Endothelial cell (in vitro differentiated cells): ENCODE data around the gene PMEL. TPM values are rescaled to one million over a fixed set of nuclear protein-coding genes. Genes with fewer than 3 reads are reported as not detected.
"Not testable (repeated sequence)": the region's sequence is repeated elsewhere in the genome, so short reads cannot be mapped to it uniquely, and the experiment has no call there.

ENCODE experiments used
- DNase-seq: peaks from one replicate; pipeline ENCODE4 v3.0.0; 2021; ENCODE audit warnings: low spot score
- H3K27ac Mint-ChIP-seq: one replicate; pipeline ENCODE4 v1.8.0; 2021; ENCODE audit warnings: mixed read lengths, inconsistent platforms; ENCODE audit not compliant: unreplicated experiment
- H3K27me3 Mint-ChIP-seq: one replicate; pipeline ENCODE4 v1.8.0; 2021; ENCODE audit warnings: mild to moderate bottlenecking, moderate library complexity, mixed read lengths, inconsistent platforms; ENCODE audit not compliant: unreplicated experiment
- H3K36me3 Mint-ChIP-seq: one replicate; pipeline ENCODE4 v1.8.0; 2021; ENCODE audit warnings: mild to moderate bottlenecking, low read depth, mixed read lengths, inconsistent platforms; ENCODE audit not compliant: unreplicated experiment
- H3K4me1 Mint-ChIP-seq: one replicate; pipeline ENCODE4 v1.8.0; 2021; ENCODE audit warnings: mild to moderate bottlenecking, mixed read lengths, inconsistent platforms; ENCODE audit not compliant: unreplicated experiment
- H3K4me3 Mint-ChIP-seq: one replicate; pipeline ENCODE4 v1.8.0; 2021; ENCODE audit warnings: mild to moderate bottlenecking, mixed read lengths, inconsistent platforms; ENCODE audit not compliant: unreplicated experiment
- H3K9me3 Mint-ChIP-seq: one replicate; pipeline ENCODE4 v1.8.0; 2021; ENCODE audit warnings: mixed read lengths, inconsistent platforms; ENCODE audit not compliant: unreplicated experiment
- CTCF ChIP-seq: fragments of 200-600 bp; sonication (generic); IDR thresholded peaks from one replicate; pipeline ENCODE4 v1.5.0; 2021; ENCODE audit warnings: antibody characterized with exemption; ENCODE audit not compliant: unreplicated experiment
- total RNA-seq: library from RNA; stranded (reverse); fragmentation: NEBNext Ultra II Directional; extraction: Animal tissue kit (Norgen Biotek cat#: 25700); gene quantifications from one replicate; pipeline ENCODE4 v1.2.1, GENCODE V29; 2021; ENCODE audit not compliant: unreplicated experiment

The PMEL gene
- total RNA-seq, 1 donor from 2014 or later, result 136 TPM

- Mint-ChIP-seq H3K9me3 (no peaks in the 10 kb centered on the region), H3K27me3 (peaks cover 6% of the 10 kb centered on the region), H3K4me1 (peaks cover 36% of the 10 kb centered on the region), H3K27ac (peak overlapping the region; percentile 86), H3K4me3 (no peak overlapping the region), H3K36me3 (peaks cover 64% of the 10 kb centered on the region)
- TF ChIP-seq CTCF, result no peak
- DNase-seq, result no peak
Measured at GRCh38 chr12:55993230-55993853, 27.5 kb upstream of the PMEL start.

- peaks cover 25% of the 10 kb centered on the region for H3K4me1 Mint-ChIP-seq
- H3K9me3 Mint-ChIP-seq, result no peaks in the 10 kb centered on the region
- H3K36me3 Mint-ChIP-seq, result peaks cover 67% of the 10 kb centered on the region
- DNase-seq, result no peak
- H3K27ac Mint-ChIP-seq, result no peak overlapping the region
- no peak for TF ChIP-seq CTCF
- H3K27me3 Mint-ChIP-seq, result peaks cover 3% of the 10 kb centered on the region
- H3K4me3 Mint-ChIP-seq, result peak overlapping the region; percentile 60
Measured at GRCh38 chr12:55991110-55991509, 25.3 kb upstream of the PMEL start.

- Mint-ChIP-seq H3K27ac (peak overlapping the region; percentile 52), H3K36me3 (peaks cover 47% of the 10 kb centered on the region)
- not testable (repeated sequence) for H3K4me1 Mint-ChIP-seq, DNase-seq, H3K27me3 Mint-ChIP-seq, H3K9me3 Mint-ChIP-seq, H3K4me3 Mint-ChIP-seq
Measured at GRCh38 chr12:55985976-55986375, 20.1 kb upstream of the PMEL start.

- Mint-ChIP-seq H3K4me3 (no peak overlapping the region), H3K4me1 (peaks cover 2% of the 10 kb centered on the region), H3K27ac (no peak overlapping the region), H3K9me3 (no peaks in the 10 kb centered on the region), H3K36me3 (peaks cover 44% of the 10 kb centered on the region), H3K27me3 (peaks cover 1% of the 10 kb centered on the region)
- no peak for DNase-seq
- no peak for TF ChIP-seq CTCF
Measured at GRCh38 chr12:55985341-55985740, 19.5 kb upstream of the PMEL start.

- peaks cover 6% of the 10 kb centered on the region for H3K4me1 Mint-ChIP-seq
- no peaks in the 10 kb centered on the region for H3K27me3 Mint-ChIP-seq
- no peak overlapping the region for H3K4me3 Mint-ChIP-seq
- H3K27ac Mint-ChIP-seq, result no peak overlapping the region
- peaks cover 43% of the 10 kb centered on the region for H3K36me3 Mint-ChIP-seq
- no peaks in the 10 kb centered on the region for H3K9me3 Mint-ChIP-seq
- no peak for TF ChIP-seq CTCF
- DNase-seq, result no peak
Measured at GRCh38 chr12:55984861-55985260, 19.0 kb upstream of the PMEL start.
